Activated naive CD4-positive, alpha-beta T cell treated with Interleukin-2 at 50 U/mL for 16 hours (primary cell): ENCODE results near the gene ALDH1A2.
"Not testable (repeated sequence)": the region's sequence is repeated elsewhere in the genome, so short reads cannot be mapped to it uniquely, and the experiment has no call there.

ENCODE experiments used
- DNase-seq: peaks from one replicate; pipeline ENCODE4 v3.0.0-alpha.2; 2020

ALDH1A2 gene

GRCh38 chr15:58040150-58040549 lies 25.4 kb downstream of the ALDH1A2 start:
- no peak for DNase-seq

GRCh38 chr15:58039079-58040035 lies 26.2 kb downstream of the ALDH1A2 start:
- DNase-seq = no peak

- no peak for DNase-seq
Observed at GRCh38 chr15:58038426-58039078, 27.0 kb downstream of the ALDH1A2 start.

- DNase-seq = no peak
Observed at GRCh38 chr15:58037723-58038301, 27.7 kb downstream of the ALDH1A2 start.

GRCh38 chr15:58036579-58036978 lies 28.9 kb downstream of the ALDH1A2 start:
- DNase-seq = no peak

- not testable (repeated sequence) for DNase-seq
Observed at GRCh38 chr15:58028392-58028791, 37.1 kb downstream of the ALDH1A2 start.

GRCh38 chr15:58026552-58026951 lies 39.0 kb downstream of the ALDH1A2 start:
- no peak for DNase-seq

- DNase-seq = no peak
Observed at GRCh38 chr15:58026051-58026450, 39.5 kb downstream of the ALDH1A2 start.

GRCh38 chr15:58021332-58022230 lies 43.9 kb downstream of the ALDH1A2 start:
- DNase-seq = no peak

GRCh38 chr15:58019503-58020376 lies 45.8 kb downstream of the ALDH1A2 start:
- no peak for DNase-seq

- DNase-seq = no peak
Observed at GRCh38 chr15:58017869-58018268, 47.6 kb downstream of the ALDH1A2 start.

- DNase-seq = no peak
Observed at GRCh38 chr15:58016581-58017175, 48.8 kb downstream of the ALDH1A2 start.

- DNase-seq = no peak
Observed at GRCh38 chr15:58015565-58015964, 49.9 kb downstream of the ALDH1A2 start.

GRCh38 chr15:58014470-58014869 lies 51.0 kb downstream of the ALDH1A2 start:
- DNase-seq = no peak

GRCh38 chr15:58014040-58014439 lies 51.5 kb downstream of the ALDH1A2 start:
- no peak for DNase-seq

- no peak for DNase-seq
Observed at GRCh38 chr15:58010983-58011382, 54.5 kb downstream of the ALDH1A2 start.

- DNase-seq = no peak
Observed at GRCh38 chr15:58003810-58004209, 61.7 kb downstream of the ALDH1A2 start.

- no peak for DNase-seq
Observed at GRCh38 chr15:58002338-58003126, 63.0 kb downstream of the ALDH1A2 start.

GRCh38 chr15:57999699-58000098 lies 65.8 kb downstream of the ALDH1A2 start:
- not testable (repeated sequence) for DNase-seq

GRCh38 chr15:57996561-57996960 lies 69.0 kb downstream of the ALDH1A2 start:
- DNase-seq = no peak
